OCI-M1 (cell line): ENCODE measurements around the gene TMX4.
A peak's percentile ranks its signal among the peaks of the same experiment; 100 is the strongest.
"Not testable (repeated sequence)": the region's sequence is repeated elsewhere in the genome, so short reads cannot be mapped to it uniquely, and the experiment has no call there.

Source experiments
- DNase-seq: peaks from one replicate; lab custom pipeline; 2025; lab: John Stamatoyannopoulos, UW

Gene TMX4

GRCh38 chr20:7967199-7967844, 52.2 kb downstream of the TMX4 start:
- DNase-seq = no peak

- DNase-seq = no peak
Measured at GRCh38 chr20:7966176-7966575, 53.4 kb downstream of the TMX4 start.

- no peak for DNase-seq
Measured at GRCh38 chr20:7959484-7959883, 60.1 kb downstream of the TMX4 start.

DNA sequence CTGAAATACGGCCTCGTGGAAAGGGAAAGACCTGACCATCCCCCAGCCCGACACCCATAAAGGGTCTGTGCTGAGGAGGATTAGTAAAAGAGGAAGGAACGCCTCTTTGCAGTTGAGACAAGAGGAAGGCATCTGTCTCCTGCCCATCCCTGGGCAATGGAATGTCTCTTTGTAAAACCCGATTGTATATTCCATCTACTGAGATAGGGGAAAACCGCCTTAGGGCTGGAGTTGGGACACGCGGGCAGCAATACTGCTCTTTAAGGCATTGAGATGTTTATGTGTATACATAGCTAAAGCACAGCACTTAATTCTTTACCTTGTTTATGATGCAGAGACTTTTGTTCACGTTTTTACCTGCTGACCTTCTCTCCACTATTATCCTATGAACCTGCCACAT, 63.0 kb downstream of the TMX4 start:
- DNase-seq = not testable (repeated sequence)

- DNase-seq = no peak
Measured at GRCh38 chr20:7950387-7950786, 69.2 kb downstream of the TMX4 start.

- no peak for DNase-seq
Measured at GRCh38 chr20:7943891-7944290, 75.7 kb downstream of the TMX4 start.

DNA sequence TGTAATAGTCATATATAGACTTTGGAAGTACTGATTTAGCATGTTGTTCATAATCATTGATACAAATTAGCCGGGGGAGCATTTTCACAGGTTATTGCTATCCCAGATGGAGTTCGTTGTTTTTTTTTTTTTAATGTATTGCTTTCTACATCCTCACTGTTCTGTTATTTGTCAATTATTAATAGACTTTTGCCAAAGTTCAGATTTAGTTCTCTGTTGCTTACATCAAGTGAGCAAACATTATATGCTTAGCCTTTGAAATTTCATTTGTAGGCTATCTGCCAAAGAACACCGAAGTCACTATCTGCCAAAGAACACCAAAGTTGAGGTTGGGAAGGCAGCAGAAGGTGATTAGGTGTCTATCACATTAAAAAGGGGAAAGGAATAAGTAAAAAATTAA, 79.2 kb downstream of the TMX4 start, which contains the start of gene HAO1:
Gene HAO1, minus strand, starts transcription at position 118 of the 400 bp plus-strand sequence. Its CDS starts 36 bp downstream, at position 82.
- no peak for DNase-seq

GRCh38 chr20:7939663-7940062, 79.9 kb downstream of the TMX4 start:
- DNase-seq = peak; percentile 57

DNA sequence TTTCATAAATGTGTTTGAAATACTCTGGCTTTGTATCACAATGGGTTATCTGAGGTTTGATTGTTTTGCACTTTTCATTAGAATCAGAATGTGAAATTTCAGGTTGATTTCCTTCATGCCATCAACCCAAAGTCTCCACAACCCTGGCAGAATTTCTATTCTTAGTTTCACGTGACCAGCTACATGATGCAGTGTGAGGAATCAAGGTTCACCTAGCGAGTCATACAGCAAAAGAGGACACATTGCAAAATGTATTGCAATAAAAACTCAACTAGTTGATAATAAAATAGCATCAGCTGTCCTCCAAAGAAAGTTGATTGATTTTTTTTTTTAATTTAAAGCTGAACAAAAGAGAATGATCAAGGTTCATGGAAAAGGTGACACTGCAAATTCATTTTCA, 81.5 kb downstream of the TMX4 start:
- no peak for DNase-seq

GRCh38 chr20:7937328-7937727, 82.2 kb downstream of the TMX4 start:
- DNase-seq = peak; percentile 20

DNA sequence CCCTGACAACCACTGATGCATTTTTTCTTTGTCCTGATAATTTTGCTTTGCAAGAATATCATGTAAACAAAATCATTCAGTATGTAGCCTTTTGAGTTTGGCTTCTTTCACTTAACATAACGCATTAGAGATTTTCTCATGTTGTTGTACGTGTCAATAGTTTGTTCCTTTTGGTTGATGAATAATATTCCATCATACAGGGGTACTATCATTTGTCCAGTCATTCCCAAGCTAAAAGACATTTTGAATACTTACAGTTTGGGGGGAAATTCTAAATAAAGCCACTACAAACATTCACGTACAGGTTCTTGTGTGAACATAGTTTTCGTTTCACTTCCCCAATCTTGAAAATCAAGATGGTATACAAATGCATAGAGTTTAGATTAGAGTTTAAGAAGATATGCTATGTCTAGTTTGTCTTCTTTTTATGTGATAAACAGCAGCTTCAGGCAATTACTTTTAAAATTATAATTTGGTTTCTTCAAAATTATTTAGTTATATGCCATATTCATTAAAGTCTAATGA, 84.5 kb downstream of the TMX4 start:
- DNase-seq = peak; percentile 6

DNA sequence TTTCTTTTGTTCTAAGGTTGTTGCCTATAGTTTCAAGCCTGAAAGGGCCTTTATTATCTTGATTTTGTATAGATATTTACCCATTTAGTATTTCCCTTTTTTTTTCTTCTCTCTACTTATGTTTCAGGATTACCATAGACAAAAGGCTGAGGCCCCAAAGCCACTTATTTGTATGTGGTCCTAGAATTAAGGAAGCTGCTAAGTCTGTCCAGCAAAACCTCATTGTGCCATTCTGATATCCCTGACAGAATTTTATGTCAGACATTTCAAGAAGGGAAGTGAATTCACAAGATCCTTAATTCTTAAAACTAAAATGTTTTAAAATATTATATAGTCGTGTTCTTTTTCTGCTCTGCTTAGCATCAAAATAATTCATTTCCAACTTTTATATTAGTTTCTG, 86.2 kb downstream of the TMX4 start:
- DNase-seq = peak; percentile 5

DNA sequence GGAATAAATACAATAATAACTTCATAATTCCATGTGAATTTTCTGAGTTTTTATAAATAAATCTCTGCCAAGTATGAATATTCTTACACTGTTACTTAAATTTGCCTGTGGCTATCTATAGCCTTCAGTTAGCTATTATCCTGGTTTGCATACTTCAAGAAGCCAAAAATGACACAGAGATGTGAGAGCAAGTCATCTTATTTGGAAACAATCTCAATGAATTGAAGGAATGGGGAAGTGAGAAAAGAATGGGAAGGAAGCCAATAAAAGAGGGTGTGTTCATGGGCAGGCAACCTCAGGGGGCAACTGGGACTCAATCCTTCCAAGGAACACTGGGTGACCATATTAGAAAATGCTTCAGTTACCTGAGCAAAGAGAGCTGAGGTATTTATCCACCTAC, 89.2 kb downstream of the TMX4 start:
- peak; percentile 15 for DNase-seq
